ENCODE data around the gene C3orf38.
A peak's percentile ranks its signal among the peaks of the same experiment; 100 is the strongest.

DNA sequence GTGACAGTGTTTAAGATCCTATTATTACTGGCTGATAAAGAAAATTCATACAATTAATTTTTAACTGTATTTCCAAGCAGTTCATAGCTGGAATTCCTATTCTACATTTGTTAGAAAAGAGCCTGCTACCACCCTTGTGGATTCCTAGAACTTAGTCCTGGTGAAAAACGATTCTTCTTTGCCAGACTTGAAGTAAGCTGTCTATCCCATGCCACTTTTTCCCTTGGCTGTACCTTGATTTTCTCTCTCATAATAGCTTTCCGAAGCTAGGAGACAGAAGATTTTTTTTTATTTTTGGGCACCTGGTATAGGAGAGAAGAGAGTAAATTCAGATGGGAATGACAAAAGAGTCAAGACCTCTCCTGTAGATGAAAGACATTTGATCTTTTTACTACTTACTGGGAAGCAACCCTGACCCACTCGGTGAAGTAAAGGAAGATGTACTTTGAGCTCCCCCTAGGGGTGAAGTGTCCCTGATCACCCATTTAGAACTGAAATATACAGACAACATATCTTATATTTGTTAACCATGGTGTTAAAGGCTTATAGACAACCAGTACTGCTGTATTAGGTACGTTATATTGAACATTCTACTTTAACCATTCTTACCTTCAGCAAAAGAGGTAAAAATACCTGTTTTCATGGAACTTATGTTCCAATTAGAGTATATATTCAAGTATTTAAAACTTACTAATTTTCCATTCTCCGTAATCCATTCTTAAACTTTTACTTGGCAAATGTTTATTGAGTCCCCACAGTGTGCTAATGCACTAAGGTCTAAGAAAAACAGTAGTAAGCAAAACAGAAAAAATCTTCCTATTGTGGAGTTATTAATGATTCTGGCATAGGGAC is 36.2 kb upstream of the C3orf38 start:
- TF ChIP-seq, protein P1, sequence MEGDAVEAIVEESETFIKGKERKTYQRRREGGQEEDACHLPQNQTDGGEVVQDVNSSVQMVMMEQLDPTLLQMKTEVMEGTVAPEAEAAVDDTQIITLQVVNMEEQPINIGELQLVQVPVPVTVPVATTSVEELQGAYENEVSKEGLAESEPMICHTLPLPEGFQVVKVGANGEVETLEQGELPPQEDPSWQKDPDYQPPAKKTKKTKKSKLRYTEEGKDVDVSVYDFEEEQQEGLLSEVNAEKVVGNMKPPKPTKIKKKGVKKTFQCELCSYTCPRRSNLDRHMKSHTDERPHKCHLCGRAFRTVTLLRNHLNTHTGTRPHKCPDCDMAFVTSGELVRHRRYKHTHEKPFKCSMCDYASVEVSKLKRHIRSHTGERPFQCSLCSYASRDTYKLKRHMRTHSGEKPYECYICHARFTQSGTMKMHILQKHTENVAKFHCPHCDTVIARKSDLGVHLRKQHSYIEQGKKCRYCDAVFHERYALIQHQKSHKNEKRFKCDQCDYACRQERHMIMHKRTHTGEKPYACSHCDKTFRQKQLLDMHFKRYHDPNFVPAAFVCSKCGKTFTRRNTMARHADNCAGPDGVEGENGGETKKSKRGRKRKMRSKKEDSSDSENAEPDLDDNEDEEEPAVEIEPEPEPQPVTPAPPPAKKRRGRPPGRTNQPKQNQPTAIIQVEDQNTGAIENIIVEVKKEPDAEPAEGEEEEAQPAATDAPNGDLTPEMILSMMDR (IDR thresholded peaks at IDR 0.05 in 2 of 3, conservative IDR thresholded peaks at IDR 0.05 in 1 of 3; ENCODE audit: borderline replicate concordance in 1 of 3, insufficient read depth in 1 of 3, low read depth in 2 of 3, low read length in 2 of 3), result peak; percentile 22 to 83 (median 64); a peak in 4 of 6 replicates
- TF ChIP-seq REST (IDR thresholded peaks at IDR 0.05; ENCODE audit: low read depth) (no peak), POLR2A (IDR thresholded peaks at IDR 0.05; ENCODE audit: borderline replicate concordance, extremely low read depth, insufficient read depth, insufficient read length) (no peak), ZNF274 (IDR thresholded peaks at IDR 0.05; ENCODE audit: low read depth, low read length) (no peak), EZH2 (IDR thresholded peaks at IDR 0.05) (no peak)
- TF ChIP-seq, protein P2, sequence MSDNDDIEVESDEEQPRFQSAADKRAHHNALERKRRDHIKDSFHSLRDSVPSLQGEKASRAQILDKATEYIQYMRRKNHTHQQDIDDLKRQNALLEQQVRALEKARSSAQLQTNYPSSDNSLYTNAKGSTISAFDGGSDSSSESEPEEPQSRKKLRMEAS (IDR thresholded peaks at IDR 0.05), result no peak
- TF ChIP-seq, protein P3, sequence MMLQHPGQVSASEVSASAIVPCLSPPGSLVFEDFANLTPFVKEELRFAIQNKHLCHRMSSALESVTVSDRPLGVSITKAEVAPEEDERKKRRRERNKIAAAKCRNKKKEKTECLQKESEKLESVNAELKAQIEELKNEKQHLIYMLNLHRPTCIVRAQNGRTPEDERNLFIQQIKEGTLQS (IDR thresholded peaks at IDR 0.05), result no peak
